BLaER1 (cell line): Measurements from ENCODE around the gene USP40.

Experiments used
- H3K27ac ChIP-seq: shearing (Covaris generic); formaldehyde crosslinking; 2 replicates; pipeline ENCODE4 v1.8.1; 2022
- H3K27me3 ChIP-seq: shearing (Covaris generic); formaldehyde crosslinking; 2 replicates; pipeline ENCODE4 v1.8.1; 2022
- H3K36me3 ChIP-seq: shearing (Covaris generic); formaldehyde crosslinking; 2 replicates; pipeline ENCODE4 v1.8.1; 2022
- H3K4me1 ChIP-seq: shearing (Covaris generic); formaldehyde crosslinking; 2 replicates; pipeline ENCODE4 v1.8.1; 2022
- H3K4me2 ChIP-seq: shearing (Covaris generic); formaldehyde crosslinking; 2 replicates; pipeline ENCODE4 v1.8.1; 2022
- H3K4me3 ChIP-seq: shearing (Covaris generic); formaldehyde crosslinking; 2 replicates; pipeline ENCODE4 v1.8.1; 2022
- H3K9ac ChIP-seq: shearing (Covaris generic); formaldehyde crosslinking; 2 replicates; pipeline ENCODE4 v1.8.1; 2022
- H3K9me3 ChIP-seq: shearing (Covaris generic); formaldehyde crosslinking; 2 replicates; pipeline ENCODE4 v1.8.1; 2022
- H4K20me1 ChIP-seq: shearing (Covaris generic); formaldehyde crosslinking; 2 replicates; pipeline ENCODE4 v1.8.1; 2022
- Cebpa-rat ChIP-seq: shearing (Covaris generic); IDR thresholded peaks from 2 replicates; pipeline ENCODE4 v1.8.1; 2022

The USP40 gene

GRCh38 chr2:233501198-233502076 is 65.1 kb downstream of the USP40 start:
- Histone ChIP-seq H3K4me2 (no peak overlapping the region), H3K4me3 (no peak overlapping the region), H3K36me3 (peaks cover 21% of the 10 kb centered on the region), H3K9me3 (peaks cover 22% of the 10 kb centered on the region), H3K27me3 (no peaks in the 10 kb centered on the region), H3K27ac (no peak overlapping the region), H3K9ac (no peak overlapping the region), H3K4me1 (peaks cover 7% of the 10 kb centered on the region; the same call in 1 of the 2 replicates), H4K20me1 (no peaks in the 10 kb centered on the region)
- no peak for TF ChIP-seq Cebpa-rat

GRCh38 chr2:233499928-233500327 is 66.7 kb downstream of the USP40 start:
- no peak overlapping the region for H3K9ac ChIP-seq
- H3K4me2 ChIP-seq, result no peak overlapping the region
- no peak overlapping the region for H3K27ac ChIP-seq
- H4K20me1 ChIP-seq, result no peaks in the 10 kb centered on the region
- H3K4me3 ChIP-seq, result no peak overlapping the region
- H3K9me3 ChIP-seq, result peaks cover 22% of the 10 kb centered on the region
- peaks cover 4% of the 10 kb centered on the region; the same call in 1 of the 2 replicates for H3K4me1 ChIP-seq
- no peak for TF ChIP-seq Cebpa-rat
- peaks cover 21% of the 10 kb centered on the region for H3K36me3 ChIP-seq
- H3K27me3 ChIP-seq, result no peaks in the 10 kb centered on the region

GRCh38 chr2:233498126-233498525 is 68.5 kb downstream of the USP40 start:
- no peaks in the 10 kb centered on the region for H3K4me1 ChIP-seq
- H3K9me3 ChIP-seq, result peaks cover 11% of the 10 kb centered on the region
- no peaks in the 10 kb centered on the region for H3K27me3 ChIP-seq
- peaks cover 24% of the 10 kb centered on the region for H3K36me3 ChIP-seq
- no peak for TF ChIP-seq Cebpa-rat
- no peak overlapping the region for H3K4me3 ChIP-seq
- H3K9ac ChIP-seq, result no peak overlapping the region
- H3K27ac ChIP-seq, result no peak overlapping the region
- H4K20me1 ChIP-seq, result no peaks in the 10 kb centered on the region
- H3K4me2 ChIP-seq, result no peak overlapping the region

GRCh38 chr2:233497692-233498091 is 68.9 kb downstream of the USP40 start:
- peaks cover 6% of the 10 kb centered on the region for H3K9me3 ChIP-seq
- no peak overlapping the region for H3K27ac ChIP-seq
- no peaks in the 10 kb centered on the region for H3K27me3 ChIP-seq
- H3K9ac ChIP-seq, result no peak overlapping the region
- no peaks in the 10 kb centered on the region for H4K20me1 ChIP-seq
- TF ChIP-seq Cebpa-rat, result no peak
- no peak overlapping the region for H3K4me2 ChIP-seq
- peaks cover 28% of the 10 kb centered on the region for H3K36me3 ChIP-seq
- no peaks in the 10 kb centered on the region for H3K4me1 ChIP-seq
- H3K4me3 ChIP-seq, result no peak overlapping the region

GRCh38 chr2:233495503-233496496 is 70.8 kb downstream of the USP40 start:
- Histone ChIP-seq H4K20me1 (no peaks in the 10 kb centered on the region), H3K9me3 (no peaks in the 10 kb centered on the region), H3K4me2 (no peak overlapping the region), H3K27me3 (no peaks in the 10 kb centered on the region), H3K4me1 (no peaks in the 10 kb centered on the region), H3K36me3 (peaks cover 23% of the 10 kb centered on the region; the same call in 1 of the 2 replicates), H3K9ac (no peak overlapping the region), H3K4me3 (no peak overlapping the region), H3K27ac (no peak overlapping the region)
- no peak for TF ChIP-seq Cebpa-rat

GRCh38 chr2:233492751-233493150 is 73.8 kb downstream of the USP40 start:
- Histone ChIP-seq H3K4me2 (no peak overlapping the region), H4K20me1 (no peaks in the 10 kb centered on the region), H3K27me3 (no peaks in the 10 kb centered on the region), H3K9ac (no peak overlapping the region), H3K9me3 (no peaks in the 10 kb centered on the region), H3K27ac (no peak overlapping the region), H3K36me3 (peaks cover 30% of the 10 kb centered on the region), H3K4me1 (no peaks in the 10 kb centered on the region), H3K4me3 (no peak overlapping the region)
- no peak for TF ChIP-seq Cebpa-rat

- no peak for TF ChIP-seq Cebpa-rat
Observed at GRCh38 chr2:233492078-233492477, 74.5 kb downstream of the USP40 start.

GRCh38 chr2:233491326-233491725 is 75.3 kb downstream of the USP40 start:
- Histone ChIP-seq H3K9me3 (no peaks in the 10 kb centered on the region), H3K4me1 (no peaks in the 10 kb centered on the region), H3K36me3 (peaks cover 27% of the 10 kb centered on the region), H3K4me3 (no peak overlapping the region), H3K27me3 (no peaks in the 10 kb centered on the region), H4K20me1 (no peaks in the 10 kb centered on the region), H3K9ac (no peak overlapping the region), H3K4me2 (no peak overlapping the region), H3K27ac (no peak overlapping the region)
- TF ChIP-seq Cebpa-rat, result no peak

More at GRCh38 chr2:233492078-233492477, 74.5 kb downstream of the USP40 start:
- H3K4me1 ChIP-seq, result no peaks in the 10 kb centered on the region
- H3K27ac ChIP-seq, result no peak overlapping the region
- H3K27me3 ChIP-seq, result no peaks in the 10 kb centered on the region
- no peak overlapping the region for H3K4me3 ChIP-seq
- peaks cover 28% of the 10 kb centered on the region for H3K36me3 ChIP-seq
- no peak overlapping the region for H3K9ac ChIP-seq
- no peaks in the 10 kb centered on the region for H3K9me3 ChIP-seq
- H3K4me2 ChIP-seq, result no peak overlapping the region
- no peaks in the 10 kb centered on the region for H4K20me1 ChIP-seq

- no peak overlapping the region for H3K4me3 ChIP-seq
Observed at GRCh38 chr2:233490831-233491230, 75.8 kb downstream of the USP40 start.

More at GRCh38 chr2:233490831-233491230, 75.8 kb downstream of the USP40 start:
- Histone ChIP-seq H3K27me3 (no peaks in the 10 kb centered on the region), H3K4me1 (no peaks in the 10 kb centered on the region), H3K27ac (no peak overlapping the region), H3K9me3 (no peaks in the 10 kb centered on the region), H3K9ac (no peak overlapping the region), H4K20me1 (no peaks in the 10 kb centered on the region), H3K36me3 (peaks cover 27% of the 10 kb centered on the region), H3K4me2 (no peak overlapping the region)
- no peak for TF ChIP-seq Cebpa-rat
